ENCODE measurements around the gene BSND. TPM values are rescaled to one million over a fixed set of nuclear protein-coding genes. Genes with fewer than 3 reads are reported as not detected.

The BSND gene
- total RNA-seq, 1 donor from 2014 or later = not detected

GRCh38 chr1:54952950-54953718 is 45.6 kb upstream of the BSND start:
- FAIRE-seq (no peak), DNase-seq (ENCODE audit: low read depth) (peak; percentile 47)
- no peak for TF ChIP-seq CTCF (IDR thresholded peaks at IDR 0.05; ENCODE audit: insufficient read depth, low read length, severe bottlenecking)

GRCh38 chr1:54953846-54954245 is 44.9 kb upstream of the BSND start:
- no peaks in the 10 kb centered on the region for H3K36me3 ChIP-seq (ENCODE audit: control insufficient read depth, insufficient read depth, low read length)
- H3K27me3 ChIP-seq (ENCODE audit: control insufficient read depth, insufficient read depth, low read length) = no peaks in the 10 kb centered on the region
- DNase-seq (ENCODE audit: low read depth) = peak; percentile 75
- H3K4me3 ChIP-seq (ENCODE audit: low read depth, low read length) = no peak overlapping the region
- no peak for TF ChIP-seq CTCF (IDR thresholded peaks at IDR 0.05; ENCODE audit: insufficient read depth, low read length, severe bottlenecking)
- no peak for FAIRE-seq

More at GRCh38 chr1:54952950-54953718, 45.6 kb upstream of the BSND start:
- Histone ChIP-seq H3K36me3 (ENCODE audit: control insufficient read depth, insufficient read depth, low read length) (no peaks in the 10 kb centered on the region), H3K4me3 (ENCODE audit: low read depth, low read length) (no peak overlapping the region), H3K27me3 (ENCODE audit: control insufficient read depth, insufficient read depth, low read length) (no peaks in the 10 kb centered on the region)

- FAIRE-seq (no peak), DNase-seq (ENCODE audit: low read depth) (peak; percentile 91)
- no peaks in the 10 kb centered on the region for H3K36me3 ChIP-seq (ENCODE audit: control insufficient read depth, insufficient read depth, low read length)
- TF ChIP-seq CTCF (IDR thresholded peaks at IDR 0.05; ENCODE audit: insufficient read depth, low read length, severe bottlenecking) = no peak
- no peaks in the 10 kb centered on the region for H3K27me3 ChIP-seq (ENCODE audit: control insufficient read depth, insufficient read depth, low read length)
- no peak overlapping the region for H3K4me3 ChIP-seq (ENCODE audit: low read depth, low read length)
Measured at GRCh38 chr1:54955359-54955758, 43.4 kb upstream of the BSND start.

- TF ChIP-seq CTCF (IDR thresholded peaks at IDR 0.05; ENCODE audit: insufficient read depth, low read length, severe bottlenecking) = no peak
- Histone ChIP-seq H3K4me3 (ENCODE audit: low read depth, low read length) (no peak overlapping the region), H3K36me3 (ENCODE audit: control insufficient read depth, insufficient read depth, low read length) (no peaks in the 10 kb centered on the region), H3K27me3 (ENCODE audit: control insufficient read depth, insufficient read depth, low read length) (no peaks in the 10 kb centered on the region)
- no peak for FAIRE-seq
- DNase-seq (ENCODE audit: low read depth) = no peak
Measured at GRCh38 chr1:54956726-54957125, 42.0 kb upstream of the BSND start.

GRCh38 chr1:54959241-54959640 is 39.5 kb upstream of the BSND start:
- no peak for TF ChIP-seq CTCF (IDR thresholded peaks at IDR 0.05; ENCODE audit: insufficient read depth, low read length, severe bottlenecking)
- DNase-seq (ENCODE audit: low read depth) = no peak
- H3K27me3 ChIP-seq (ENCODE audit: control insufficient read depth, insufficient read depth, low read length) = no peaks in the 10 kb centered on the region
- no peaks in the 10 kb centered on the region for H3K36me3 ChIP-seq (ENCODE audit: control insufficient read depth, insufficient read depth, low read length)
- no peak overlapping the region for H3K4me3 ChIP-seq (ENCODE audit: low read depth, low read length)
- no peak for FAIRE-seq

All from bronchial epithelial cell (primary cell).